ENCODE results near the gene NPVF. TPM values are rescaled to one million over a fixed set of nuclear protein-coding genes. Genes with fewer than 3 reads are reported as not detected.

NPVF gene
- total RNA-seq, 4 donors from 2014 or later = not detected

- H3K27me3 ChIP-seq = no peaks in the 10 kb centered on the region
- no peak for DNase-seq
- no peak overlapping the region for H3K27ac ChIP-seq
- no peaks in the 10 kb centered on the region for H3K4me1 ChIP-seq
- H3K36me3 ChIP-seq = no peaks in the 10 kb centered on the region
- intact Hi-C loops (cut with DNase I; ENCODE audit: low total_unique reads) = no loop called here
- H3K9me3 ChIP-seq = no peaks in the 10 kb centered on the region
- H3K4me3 ChIP-seq = no peak overlapping the region
- TF ChIP-seq POLR2A (IDR thresholded peaks at IDR 0.05) (no peak), CTCF (IDR thresholded peaks at IDR 0.05) (no peak)
These were observed 39.1 kb downstream of the NPVF start for GRCh38 chr7:25189197-25189596.

GRCh38 chr7:25187932-25188331 is 40.4 kb downstream of the NPVF start:
- H3K4me3 ChIP-seq = no peak overlapping the region
- H3K4me1 ChIP-seq = no peaks in the 10 kb centered on the region
- H3K27me3 ChIP-seq = no peaks in the 10 kb centered on the region
- H3K27ac ChIP-seq = no peak overlapping the region
- intact Hi-C loops (cut with DNase I; ENCODE audit: low total_unique reads) = no loop called here
- H3K36me3 ChIP-seq = no peaks in the 10 kb centered on the region
- TF ChIP-seq POLR2A (IDR thresholded peaks at IDR 0.05) (no peak), CTCF (IDR thresholded peaks at IDR 0.05) (no peak)
- H3K9me3 ChIP-seq = no peaks in the 10 kb centered on the region
- no peak for DNase-seq

GRCh38 chr7:25186436-25186835 is 41.9 kb downstream of the NPVF start:
- intact Hi-C loops (cut with DNase I; ENCODE audit: low total_unique reads) = no loop called here
- no peak overlapping the region for H3K4me3 ChIP-seq
- H3K9me3 ChIP-seq = no peaks in the 10 kb centered on the region
- H3K36me3 ChIP-seq = no peaks in the 10 kb centered on the region
- DNase-seq = no peak
- H3K27me3 ChIP-seq = no peaks in the 10 kb centered on the region
- no peak overlapping the region for H3K27ac ChIP-seq
- H3K4me1 ChIP-seq = no peaks in the 10 kb centered on the region
- TF ChIP-seq POLR2A (IDR thresholded peaks at IDR 0.05) = no peak
- no peak for TF ChIP-seq CTCF (IDR thresholded peaks at IDR 0.05)

GRCh38 chr7:25181532-25181931 is 46.8 kb downstream of the NPVF start:
- H3K36me3 ChIP-seq = no peaks in the 10 kb centered on the region
- H3K9me3 ChIP-seq = no peaks in the 10 kb centered on the region
- no peaks in the 10 kb centered on the region for H3K27me3 ChIP-seq
- no peak overlapping the region for H3K27ac ChIP-seq
- H3K4me1 ChIP-seq = no peaks in the 10 kb centered on the region
- H3K4me3 ChIP-seq = no peak overlapping the region
- TF ChIP-seq POLR2A (IDR thresholded peaks at IDR 0.05) (no peak), CTCF (IDR thresholded peaks at IDR 0.05) (no peak)
- intact Hi-C loops (cut with DNase I; ENCODE audit: low total_unique reads) = no loop called here
- no peak for DNase-seq

GRCh38 chr7:25180946-25181345 is 47.3 kb downstream of the NPVF start:
- peak overlapping the region in 1 of 2 donors; percentile 90 for H3K27ac ChIP-seq
- no peaks in the 10 kb centered on the region for H3K4me1 ChIP-seq
- no peaks in the 10 kb centered on the region for H3K27me3 ChIP-seq
- H3K4me3 ChIP-seq = peak overlapping the region; percentile 74 to 86
- no peak for DNase-seq
- no peaks in the 10 kb centered on the region for H3K36me3 ChIP-seq
- TF ChIP-seq CTCF (IDR thresholded peaks at IDR 0.05) = no peak
- no peak for TF ChIP-seq POLR2A (IDR thresholded peaks at IDR 0.05)
- H3K9me3 ChIP-seq = no peaks in the 10 kb centered on the region
- intact Hi-C loops (cut with DNase I; ENCODE audit: low total_unique reads) = no loop called here
